Activated CD4-positive, alpha-beta memory T cell treated with anti-CD3 and anti-CD28 coated beads, Interleukin-2, amount 10 ng/mL, durations not matched to agents 7 days and 5 days (primary cell): ENCODE measurements around the gene TAF6L. TPM values are rescaled to one million over a fixed set of nuclear protein-coding genes. Genes with fewer than 3 reads are reported as not detected.
A peak's percentile ranks its signal among the peaks of the same experiment; 100 is the strongest.
"Not testable (repeated sequence)": the region's sequence is repeated elsewhere in the genome, so short reads cannot be mapped to it uniquely, and the experiment has no call there.

Source experiments
- CTCF ChIA-PET: fragments of 350-600 bp; sonication (Branson Sonifier 250); formaldehyde crosslinking; loops from one replicate; lab custom pipeline; 2021; ENCODE audit warnings: antibody characterized with exemption, inconsistent platforms; lab: Charles Lee
- POLR2A ChIA-PET: fragments of 350-600 bp; sonication (Branson Sonifier 250); formaldehyde crosslinking; loops from one replicate; lab custom pipeline; 2021; ENCODE audit warnings: antibody characterized with exemption; lab: Charles Lee
- DNase-seq: peaks from one replicate; pipeline ENCODE4 v3.0.0-alpha.2; 2020
- H3K27ac Mint-ChIP-seq: one replicate; pipeline ENCODE4 v1.8.0; 2021; ENCODE audit warnings: mild to moderate bottlenecking, mixed read lengths
- H3K27me3 Mint-ChIP-seq: one replicate; pipeline ENCODE4 v1.8.0; 2021; ENCODE audit warnings: mixed read lengths
- H3K36me3 Mint-ChIP-seq: one replicate; pipeline ENCODE4 v1.8.0; 2021; ENCODE audit warnings: low read depth, mixed read lengths
- H3K4me1 Mint-ChIP-seq: one replicate; pipeline ENCODE4 v1.8.0; 2021; ENCODE audit warnings: mixed read lengths
- H3K4me3 Mint-ChIP-seq: one replicate; pipeline ENCODE4 v1.8.0; 2021; ENCODE audit warnings: mild to moderate bottlenecking, mixed read lengths
- H3K9me3 Mint-ChIP-seq: one replicate; pipeline ENCODE4 v1.8.0; 2021; ENCODE audit warnings: mixed read lengths
- total RNA-seq, 2 experiments: library from RNA; stranded (reverse); gene quantifications; one replicate each; pipeline ENCODE4 v1.2.3, GENCODE V29; 2021

Gene TAF6L
- total RNA-seq, 2 experiments from 2014 or later, result 15.2 to 16.0 TPM

GRCh38 chr11:62816557-62816956 is 45.4 kb downstream of the TAF6L start:
- H3K27ac Mint-ChIP-seq, result no peak overlapping the region
- no peaks in the 10 kb centered on the region for H3K9me3 Mint-ChIP-seq
- no peak overlapping the region for H3K4me3 Mint-ChIP-seq
- no peaks in the 10 kb centered on the region for H3K27me3 Mint-ChIP-seq
- H3K4me1 Mint-ChIP-seq, result peaks cover 6% of the 10 kb centered on the region
- DNase-seq, result no peak
- ChIA-PET POLR2A (interaction anchor here (1.1 to 2.8 kb wide), 7 partner anchors 11 to 65 kb away, joined by 3 to 23 read pairs (median 8); partner anchors contain the start of genes NXF1, STX5 and TEX54), CTCF (interaction anchor here (0.6 to 1.4 kb wide), 6 partner anchors 9 to 136 kb away, joined by 3 to 7 read pairs (median 3); no protein-coding TSS in a partner anchor)
- peaks cover 25% of the 10 kb centered on the region for H3K36me3 Mint-ChIP-seq

GRCh38 chr11:62817129-62817528 is 45.9 kb downstream of the TAF6L start:
- Mint-ChIP-seq H3K27ac (no peak overlapping the region), H3K4me3 (no peak overlapping the region), H3K27me3 (no peaks in the 10 kb centered on the region), H3K36me3 (peaks cover 26% of the 10 kb centered on the region), H3K4me1 (peaks cover 6% of the 10 kb centered on the region), H3K9me3 (no peaks in the 10 kb centered on the region)
- ChIA-PET POLR2A (interaction anchor here (1.1 to 2.8 kb wide), 6 partner anchors 11 to 64 kb away, joined by 3 to 23 read pairs (median 6); partner anchors contain the start of gene NXF1), CTCF (interaction anchor here (0.6 to 1.4 kb wide), 2 partner anchors 31 to 97 kb away, joined by 5 to 7 read pairs; no protein-coding TSS in a partner anchor)
- no peak for DNase-seq

- ChIA-PET CTCF (no interaction called here), POLR2A (interaction anchor here (0.8 to 2.4 kb wide), 4 partner anchors 8 to 33 kb away, joined by 3 to 11 read pairs (median 5); partner anchors contain the start of gene NXF1)
- no peak for DNase-seq
- H3K4me3 Mint-ChIP-seq, result no peak overlapping the region
- peaks cover 11% of the 10 kb centered on the region for H3K4me1 Mint-ChIP-seq
- no peaks in the 10 kb centered on the region for H3K9me3 Mint-ChIP-seq
- H3K36me3 Mint-ChIP-seq, result peaks cover 59% of the 10 kb centered on the region
- no peaks in the 10 kb centered on the region for H3K27me3 Mint-ChIP-seq
- H3K27ac Mint-ChIP-seq, result no peak overlapping the region
These were observed 52.5 kb downstream of the TAF6L start for GRCh38 chr11:62823677-62824076.

GRCh38 chr11:62828130-62828529 is 56.9 kb downstream of the TAF6L start:
- H3K4me3 Mint-ChIP-seq, H3K9me3 Mint-ChIP-seq, DNase-seq, H3K27me3 Mint-ChIP-seq, H3K27ac Mint-ChIP-seq: not testable (repeated sequence)
- H3K36me3 Mint-ChIP-seq, result peaks cover 51% of the 10 kb centered on the region
- ChIA-PET POLR2A (interaction anchor here (1.3 to 5.2 kb wide), 6 partner anchors 11 to 53 kb away, joined by 4 to 58 read pairs (median 16); partner anchors contain the start of genes NXF1, SLC3A2 and WDR74), CTCF (interaction anchor here (0.6 to 1.0 kb wide), 3 partner anchors 31 to 403 kb away, joined by 3 to 6 read pairs (median 6); partner anchors contain the start of gene TMEM179B)
- H3K4me1 Mint-ChIP-seq, result peaks cover 30% of the 10 kb centered on the region

GRCh38 chr11:62830904-62831519 is 59.8 kb downstream of the TAF6L start:
- Mint-ChIP-seq H3K4me1 (peaks cover 31% of the 10 kb centered on the region), H3K27me3 (no peaks in the 10 kb centered on the region), H3K4me3 (peak overlapping the region; percentile 84), H3K36me3 (peaks cover 46% of the 10 kb centered on the region), H3K9me3 (no peaks in the 10 kb centered on the region), H3K27ac (peak overlapping the region; percentile 91)
- POLR2A ChIA-PET, result interaction anchor here (0.7 to 6.2 kb wide), 26 partner anchors 9 to 288 kb away, joined by 3 to 82 read pairs (median 8); partner anchors contain the start of genes GANAB, HNRNPUL2, NXF1 and SLC3A2
- CTCF ChIA-PET, result interaction anchor here (1.5 to 2.1 kb wide), 5 partner anchors 10 to 50 kb away, joined by 3 to 21 read pairs (median 6); partner anchors contain the start of genes SLC3A2 and TMEM179B
- peak; percentile 25 for DNase-seq

GRCh38 chr11:62831520-62832335 is 60.5 kb downstream of the TAF6L start, which contains the start of gene STX5:
Gene STX5, minus strand, starts transcription at chr11:62832051. Its CDS starts 808 bp downstream, at chr11:62831243.
- Mint-ChIP-seq H3K4me3 (peak within 1 kb of the TSS; percentile 84), H3K9me3 (no peaks in the 10 kb centered on the region), H3K27me3 (no peaks in the 10 kb centered on the region), H3K36me3 (peaks cover 53% of the 10 kb centered on the region), H3K27ac (peak within 1 kb of the TSS; percentile 91), H3K4me1 (peaks cover 33% of the 10 kb centered on the region)
- ChIA-PET POLR2A (interaction anchor here (0.6 to 6.2 kb wide), 34 partner anchors 9 to 289 kb away, joined by 3 to 82 read pairs (median 4); partner anchors contain the start of genes BSCL2, C11orf98, CSKMT and EEF1G), CTCF (interaction anchor here (0.5 to 2.1 kb wide), 8 partner anchors 9 to 150 kb away, joined by 3 to 21 read pairs (median 5); partner anchors contain the start of genes SLC3A2 and TMEM179B)
- peak; percentile 100 for DNase-seq

- Mint-ChIP-seq H3K27ac (peak within 1 kb of the TSS; percentile 91), H3K4me1 (peaks cover 36% of the 10 kb centered on the region), H3K4me3 (peak within 1 kb of the TSS; percentile 84), H3K27me3 (no peaks in the 10 kb centered on the region), H3K9me3 (no peaks in the 10 kb centered on the region), H3K36me3 (peaks cover 48% of the 10 kb centered on the region)
- DNase-seq, result no peak
- POLR2A ChIA-PET, result interaction anchor here (0.6 to 6.2 kb wide), 35 partner anchors 8 to 290 kb away, joined by 3 to 82 read pairs (median 4); partner anchors contain the start of genes BSCL2, C11orf98, CSKMT and EEF1G
- CTCF ChIA-PET, result interaction anchor here (0.5 to 2.1 kb wide), 6 partner anchors 8 to 151 kb away, joined by 3 to 21 read pairs (median 5); partner anchors contain the start of genes SLC3A2 and TMEM179B
These were observed 61.4 kb downstream of the TAF6L start, which contains the start of gene TEX54 for GRCh38 chr11:62832336-62833234. Gene TEX54, minus strand, starts transcription at chr11:62832841.

- CTCF ChIA-PET, result interaction anchor here (0.5 to 1.3 kb wide), 2 partner anchors 49 to 54 kb away, joined by 3 to 5 read pairs; partner anchors contain the start of gene TMEM179B
- H3K27ac Mint-ChIP-seq, result no peak overlapping the region
- no peaks in the 10 kb centered on the region for H3K9me3 Mint-ChIP-seq
- no peak overlapping the region for H3K4me3 Mint-ChIP-seq
- DNase-seq, result no peak
- POLR2A ChIA-PET, result interaction anchor here (1.5 to 6.2 kb wide), 4 partner anchors 21 to 49 kb away, joined by 3 to 48 read pairs (median 10); partner anchors contain the start of gene TMEM179B
- H3K36me3 Mint-ChIP-seq, result peaks cover 47% of the 10 kb centered on the region
- H3K4me1 Mint-ChIP-seq, result peaks cover 44% of the 10 kb centered on the region
- no peaks in the 10 kb centered on the region for H3K27me3 Mint-ChIP-seq
These were observed 64.1 kb downstream of the TAF6L start for GRCh38 chr11:62835336-62835735.

Other genes starting within 250 kb of the TAF6L start
- gene AHNAK, start 224.6 kb upstream of the TAF6L start, total RNA-seq, result 100 to 1,000 TPM; 323 to 360 TPM
- 100 to 1,000 TPM; 991 to 999 TPM for gene EEF1G, start 197.5 kb upstream of the TAF6L start, total RNA-seq
- 10 to 100 TPM; 23.7 to 25.2 TPM for gene TUT1, start 179.9 kb upstream of the TAF6L start, total RNA-seq
- gene MTA2, start 169.5 kb upstream of the TAF6L start, total RNA-seq, result 100 to 1,000 TPM; 226 TPM
- gene EML3, start 158.6 kb upstream of the TAF6L start, total RNA-seq, result 100 to 1,000 TPM; 121 to 122 TPM
- gene ROM1, start 158.1 kb upstream of the TAF6L start, total RNA-seq, result 1 to 10 TPM; 1.6 to 2.2 TPM
- 10 to 100 TPM; 58.9 to 67.1 TPM for gene B3GAT3, start 149.4 kb upstream of the TAF6L start, total RNA-seq
- gene GANAB, start 124.8 kb upstream of the TAF6L start, total RNA-seq, result 100 to 1,000 TPM; 278 to 284 TPM
- gene INTS5, start 118.1 kb upstream of the TAF6L start, total RNA-seq, result 10 to 100 TPM; 30.6 to 32.1 TPM
- 10 to 100 TPM; 88.4 to 93.5 TPM for gene C11orf98, start 106.2 kb upstream of the TAF6L start, total RNA-seq
- gene CSKMT, start 106.1 kb upstream of the TAF6L start, total RNA-seq, result 10 to 100 TPM; 16.6 to 18.3 TPM
- 1 to 10 TPM; 7.9 to 8.2 TPM for gene UQCC3, start 99.7 kb upstream of the TAF6L start, total RNA-seq
- gene LBHD1, start 99.1 kb upstream of the TAF6L start, total RNA-seq, result 10 to 100 TPM; 17.2 to 18.3 TPM
- 100 to 1,000 TPM; 135 to 139 TPM for gene UBXN1, start 92.3 kb upstream of the TAF6L start, total RNA-seq
- under 1 TPM; 0.18 to 0.20 TPM for gene LRRN4CL, start 81.9 kb upstream of the TAF6L start, total RNA-seq
- 10 to 100 TPM; 24.2 to 28.9 TPM for gene BSCL2, start 64.0 kb upstream of the TAF6L start, total RNA-seq
- gene GNG3, start 63.7 kb upstream of the TAF6L start, total RNA-seq, result not detected
- gene HNRNPUL2, start 43.9 kb upstream of the TAF6L start, total RNA-seq, result 10 to 100 TPM; 65.1 to 65.3 TPM
- gene TTC9C, start 42.9 kb upstream of the TAF6L start, total RNA-seq, result 10 to 100 TPM; 48.3 to 48.4 TPM
- gene ZBTB3, start 17.2 kb upstream of the TAF6L start, total RNA-seq, result 10 to 100 TPM; 13.3 to 13.4 TPM
- gene POLR2G, start 9.8 kb upstream of the TAF6L start, total RNA-seq, result 10 to 100 TPM; 89.2 to 94.1 TPM
- 10 to 100 TPM; 46.9 to 48.2 TPM for gene TMEM179B, start 16.0 kb downstream of the TAF6L start, total RNA-seq
- 10 to 100 TPM; 18.0 to 21.0 TPM for gene TMEM223, start 20.6 kb downstream of the TAF6L start, total RNA-seq
- gene NXF1, start 34.0 kb downstream of the TAF6L start, total RNA-seq, result 10 to 100 TPM; 80.3 to 82.4 TPM
- gene STX5, start 60.7 kb downstream of the TAF6L start, total RNA-seq, result 10 to 100 TPM; 40.6 to 41.6 TPM
- not detected for gene TEX54, start 61.4 kb downstream of the TAF6L start, total RNA-seq
- 10 to 100 TPM; 46.1 to 48.4 TPM for gene WDR74, start 68.2 kb downstream of the TAF6L start, total RNA-seq
- 100 to 1,000 TPM; 262 to 279 TPM for gene SLC3A2, start 109.5 kb downstream of the TAF6L start, total RNA-seq
- gene CHRM1, start 150.0 kb downstream of the TAF6L start, total RNA-seq, result not detected
- not detected for gene SLC22A6, start 213.6 kb downstream of the TAF6L start, total RNA-seq
- gene SLC22A8, start 244.4 kb downstream of the TAF6L start, total RNA-seq, result not detected